Activated naive CD8-positive, alpha-beta T cell treated with anti-CD3 and anti-CD28 coated beads, Interleukin-2, amount 50 U/mL, for 16 hours (primary cell): ENCODE data around the gene TMEM127.
"Not testable (repeated sequence)": the region's sequence is repeated elsewhere in the genome, so short reads cannot be mapped to it uniquely, and the experiment has no call there.

Experiments used
- DNase-seq: peaks from one replicate; pipeline ENCODE4 v3.0.0-alpha.2; 2020; ENCODE audit warnings: low read depth, low spot score

Gene TMEM127, protein sequence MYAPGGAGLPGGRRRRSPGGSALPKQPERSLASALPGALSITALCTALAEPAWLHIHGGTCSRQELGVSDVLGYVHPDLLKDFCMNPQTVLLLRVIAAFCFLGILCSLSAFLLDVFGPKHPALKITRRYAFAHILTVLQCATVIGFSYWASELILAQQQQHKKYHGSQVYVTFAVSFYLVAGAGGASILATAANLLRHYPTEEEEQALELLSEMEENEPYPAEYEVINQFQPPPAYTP

DNA sequence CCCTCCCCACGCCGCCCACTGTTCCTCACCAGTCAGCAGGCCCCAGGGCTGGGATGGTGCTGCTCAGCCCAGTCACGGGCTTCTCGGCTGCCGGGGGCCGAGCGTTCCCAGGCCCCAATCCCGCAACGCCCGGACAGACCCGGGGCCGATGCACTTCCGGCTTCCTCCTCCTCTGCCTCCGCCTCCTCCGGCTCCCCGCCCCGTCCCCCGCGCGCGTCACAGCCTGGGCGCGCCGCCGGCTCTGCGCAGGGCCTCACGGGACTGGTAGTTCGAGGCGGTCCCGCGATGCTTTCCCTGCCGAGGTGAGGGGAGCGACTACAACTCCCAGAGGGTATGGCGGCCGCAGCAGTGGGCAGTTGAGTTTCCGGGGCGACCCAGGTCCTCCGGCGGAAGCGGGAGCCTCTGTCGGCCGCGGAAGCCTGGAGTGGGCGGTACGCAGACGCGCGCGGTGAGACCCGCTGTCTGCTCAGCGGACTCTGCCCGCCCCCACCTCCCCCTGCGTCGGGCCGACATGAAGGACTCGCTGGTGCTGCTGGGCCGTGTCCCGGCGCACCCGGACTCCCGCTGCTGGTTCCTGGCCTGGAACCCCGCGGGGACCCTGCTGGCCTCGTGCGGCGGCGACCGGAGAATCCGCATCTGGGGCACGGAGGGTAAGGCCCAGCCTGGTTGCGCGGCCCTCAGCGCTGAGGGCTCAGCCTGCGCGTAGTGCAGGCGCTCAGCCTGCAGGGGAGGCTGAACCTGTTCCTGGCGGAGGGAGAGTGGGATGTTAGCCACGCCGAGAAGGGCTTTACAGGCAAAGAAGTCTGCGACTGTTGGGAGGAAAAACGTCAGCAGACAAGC lies at the start of gene TMEM127, which contains the start of gene CIAO1:
TMEM127 (minus strand) TSS at position 158 of the 840 bp plus-strand sequence. CDS start 616 bp downstream, outside the sequence.
CIAO1 (plus strand) TSS at position 386 of the 840 bp plus-strand sequence; CDS start at position 512, 126 bp downstream.
- peak; percentile 96 for DNase-seq

DNA sequence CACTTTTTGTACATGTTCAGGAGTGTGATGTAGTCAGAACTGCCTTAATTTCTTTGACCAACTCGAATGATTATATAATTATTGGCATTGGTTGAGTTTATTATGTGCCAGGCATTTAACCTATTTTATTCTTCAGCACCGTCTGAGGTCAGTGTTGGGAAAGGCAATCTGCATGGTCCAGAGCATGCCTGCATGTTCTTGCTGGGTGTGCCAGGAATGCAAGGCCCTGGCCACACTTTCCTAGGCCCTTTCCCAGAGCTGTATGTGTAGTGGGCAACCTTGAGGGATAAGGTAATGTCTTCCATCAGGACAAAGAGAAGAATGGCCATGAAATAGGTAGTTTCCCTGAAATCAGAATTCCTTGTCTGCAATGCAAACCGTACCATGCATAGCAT lies 49.2 kb upstream of the TMEM127 start:
- DNase-seq: no peak

- DNase-seq: no peak
These were observed 42.5 kb upstream of the TMEM127 start for GRCh38 chr2:96308248-96308647.

DNA sequence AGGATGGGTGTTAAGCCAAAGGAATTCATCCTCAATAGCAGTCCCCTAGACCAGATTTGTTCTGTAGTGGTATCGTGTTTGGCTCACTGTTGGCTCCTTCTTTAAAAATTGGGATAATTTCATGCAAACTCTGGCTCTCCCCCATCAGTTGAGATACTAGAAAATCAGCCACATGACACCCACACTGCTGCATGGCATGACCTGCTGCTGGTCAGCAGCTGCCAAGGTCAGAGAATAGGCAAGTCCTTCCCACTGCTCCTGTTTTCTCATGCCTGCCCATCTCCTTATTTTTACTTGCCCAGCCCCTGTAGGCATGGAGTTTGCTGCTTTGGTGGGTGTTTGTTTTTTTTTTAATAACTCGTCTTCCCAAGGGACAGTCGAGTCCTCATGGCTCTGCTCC lies 40.6 kb upstream of the TMEM127 start:
- DNase-seq: no peak

DNA sequence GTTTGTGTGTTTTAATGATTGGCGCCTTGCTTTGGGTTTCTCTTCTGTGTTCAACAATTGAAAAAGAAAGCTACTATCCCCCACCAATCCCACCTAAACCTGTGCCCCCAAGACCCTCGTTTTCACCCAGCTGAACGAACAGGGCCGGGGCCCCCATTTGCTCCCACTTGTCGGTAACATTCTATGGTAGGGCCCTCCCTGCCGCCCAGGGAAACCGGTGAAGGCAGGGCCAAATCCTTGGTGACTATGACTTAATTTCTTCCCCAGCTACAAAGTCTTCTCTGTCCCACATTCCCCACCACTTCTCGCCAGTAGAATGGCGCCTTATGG lies 40.1 kb upstream of the TMEM127 start:
- DNase-seq: no peak

- peak; percentile 81 for DNase-seq
These were observed 39.5 kb upstream of the TMEM127 start, which contains the start of gene SNRNP200 for GRCh38 chr2:96305091-96305978. Gene SNRNP200, minus strand, starts transcription at chr2:96305546. Its CDS starts 109 bp downstream, at chr2:96305437.

- no peak for DNase-seq
These were observed 38.8 kb upstream of the TMEM127 start for GRCh38 chr2:96304606-96305005.

GRCh38 chr2:96301865-96302264 lies 36.1 kb upstream of the TMEM127 start:
- DNase-seq: no peak

DNA sequence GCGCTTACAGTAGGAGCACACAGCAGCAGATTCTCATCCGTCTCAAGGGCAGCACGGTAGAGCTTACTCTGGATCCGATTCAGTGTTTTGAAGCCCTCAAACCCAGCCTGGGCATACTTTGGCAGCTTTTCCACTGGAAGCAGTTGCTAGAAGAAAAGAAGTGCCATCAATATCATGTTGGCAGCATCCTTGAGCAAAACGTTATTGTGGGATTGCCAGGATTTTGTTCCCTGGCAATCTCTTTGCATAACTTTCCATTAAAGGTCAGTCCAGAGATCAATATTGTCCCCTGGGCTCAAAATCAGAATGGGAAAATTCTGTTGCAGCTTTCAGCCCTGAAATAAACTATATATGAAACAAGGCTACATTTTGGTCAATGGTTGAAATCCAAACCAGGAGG lies 31.1 kb upstream of the TMEM127 start:
- no peak for DNase-seq

DNA sequence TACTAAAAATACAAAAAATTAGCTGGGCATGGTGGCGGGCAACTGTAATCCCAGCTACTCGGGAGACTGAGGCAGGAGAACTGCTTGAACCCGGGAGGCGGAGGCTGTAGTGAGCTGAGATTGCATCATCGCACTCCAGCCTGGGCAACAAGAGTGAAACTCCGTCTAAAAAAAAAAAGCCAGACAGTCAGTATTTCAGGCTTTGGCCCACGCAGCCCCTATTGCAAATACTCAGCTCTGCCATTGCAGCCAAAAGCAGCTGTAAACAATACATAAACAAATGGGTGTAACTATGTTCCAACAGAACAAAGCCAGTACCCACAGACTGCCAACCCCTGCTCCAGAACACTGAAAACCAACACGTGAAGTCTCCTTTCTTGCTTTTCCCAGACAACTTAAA lies 28.5 kb upstream of the TMEM127 start:
- not testable (repeated sequence) for DNase-seq

GRCh38 chr2:96291751-96292150 lies 26.0 kb upstream of the TMEM127 start:
- DNase-seq: no peak

DNA sequence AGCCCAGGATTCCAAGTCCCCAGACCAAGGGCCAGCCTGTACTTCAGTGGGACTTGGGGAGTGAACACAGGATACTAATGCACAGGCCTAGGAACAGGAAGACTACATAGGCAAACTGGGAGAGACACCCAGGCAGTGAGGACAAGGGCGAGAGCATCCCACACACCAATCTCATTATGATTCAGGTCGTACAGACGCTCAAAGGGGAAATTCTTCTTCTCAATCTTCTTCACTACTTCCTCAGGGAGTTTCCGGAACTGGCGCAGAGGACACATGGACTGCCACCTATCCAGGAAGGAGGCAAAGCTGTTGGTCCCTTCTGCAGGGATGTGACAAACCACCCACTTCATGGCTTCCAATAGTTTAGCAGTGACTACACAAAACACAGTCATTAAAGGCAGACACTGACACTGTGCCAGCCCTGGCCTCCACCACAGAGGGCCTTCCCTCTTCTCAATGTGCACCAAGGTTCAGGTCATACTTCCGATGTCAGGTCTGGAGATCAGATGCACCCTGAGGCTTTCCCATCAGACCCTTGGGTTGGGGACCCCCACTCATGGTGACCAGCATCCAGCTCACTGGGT lies 21.6 kb upstream of the TMEM127 start:
- no peak for DNase-seq

- no peak for DNase-seq
These were observed 11.1 kb upstream of the TMEM127 start for GRCh38 chr2:96276787-96277499.

DNA sequence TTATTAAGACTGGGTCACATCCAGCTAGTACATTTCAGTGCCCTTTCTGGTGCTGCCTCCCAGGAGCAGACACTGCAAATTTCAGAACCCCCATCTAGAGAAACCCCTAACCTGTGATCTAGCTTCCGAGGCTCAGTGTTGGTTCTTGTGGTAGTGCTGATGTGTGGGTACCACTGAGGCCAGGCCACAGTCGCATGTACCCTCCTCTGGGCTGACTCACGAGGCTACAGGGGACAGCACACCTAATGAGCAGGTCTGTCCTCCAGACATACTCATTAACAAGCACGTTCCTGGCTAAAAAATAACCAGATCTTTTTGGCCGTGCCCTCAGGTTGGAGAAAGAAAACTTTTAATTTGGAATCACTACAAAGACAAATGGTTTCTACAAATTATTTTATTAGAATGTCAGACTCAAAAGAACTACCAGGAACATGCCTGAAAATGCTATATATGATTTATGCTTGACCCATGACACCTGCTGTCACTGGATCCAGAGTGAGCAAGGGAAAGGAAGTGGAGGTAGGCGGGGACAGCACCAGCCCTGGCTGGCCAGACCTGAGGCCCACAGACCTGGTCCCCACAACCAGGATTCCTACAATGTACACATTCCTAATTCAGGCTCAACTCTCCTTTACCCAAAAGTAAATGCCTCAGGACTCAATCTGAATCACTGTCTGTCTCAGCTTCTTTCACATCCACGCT lies 8.7 kb upstream of the TMEM127 start:
- DNase-seq: no peak

DNA sequence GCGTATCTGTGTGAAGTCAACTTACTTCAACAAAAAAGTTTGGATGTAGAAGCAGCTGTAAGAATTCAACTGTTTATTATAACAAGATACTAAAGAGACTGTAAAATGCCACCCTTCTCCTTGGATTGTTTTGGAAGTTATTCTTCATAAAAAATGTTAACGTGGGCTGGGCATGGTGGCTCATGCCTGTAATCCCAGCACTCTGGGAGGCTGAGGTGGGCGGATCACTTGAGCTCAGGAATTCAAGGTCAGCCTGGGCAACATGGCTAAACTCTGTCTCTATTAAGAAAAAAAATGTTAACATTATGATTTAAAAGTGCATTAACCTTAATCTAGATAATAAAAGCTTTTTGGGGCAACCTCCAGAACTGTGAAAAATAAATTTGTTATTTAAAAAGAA lies 8.0 kb upstream of the TMEM127 start:
- no peak for DNase-seq

- no peak for DNase-seq
These were observed 6.2 kb upstream of the TMEM127 start for GRCh38 chr2:96271995-96272394.

DNA sequence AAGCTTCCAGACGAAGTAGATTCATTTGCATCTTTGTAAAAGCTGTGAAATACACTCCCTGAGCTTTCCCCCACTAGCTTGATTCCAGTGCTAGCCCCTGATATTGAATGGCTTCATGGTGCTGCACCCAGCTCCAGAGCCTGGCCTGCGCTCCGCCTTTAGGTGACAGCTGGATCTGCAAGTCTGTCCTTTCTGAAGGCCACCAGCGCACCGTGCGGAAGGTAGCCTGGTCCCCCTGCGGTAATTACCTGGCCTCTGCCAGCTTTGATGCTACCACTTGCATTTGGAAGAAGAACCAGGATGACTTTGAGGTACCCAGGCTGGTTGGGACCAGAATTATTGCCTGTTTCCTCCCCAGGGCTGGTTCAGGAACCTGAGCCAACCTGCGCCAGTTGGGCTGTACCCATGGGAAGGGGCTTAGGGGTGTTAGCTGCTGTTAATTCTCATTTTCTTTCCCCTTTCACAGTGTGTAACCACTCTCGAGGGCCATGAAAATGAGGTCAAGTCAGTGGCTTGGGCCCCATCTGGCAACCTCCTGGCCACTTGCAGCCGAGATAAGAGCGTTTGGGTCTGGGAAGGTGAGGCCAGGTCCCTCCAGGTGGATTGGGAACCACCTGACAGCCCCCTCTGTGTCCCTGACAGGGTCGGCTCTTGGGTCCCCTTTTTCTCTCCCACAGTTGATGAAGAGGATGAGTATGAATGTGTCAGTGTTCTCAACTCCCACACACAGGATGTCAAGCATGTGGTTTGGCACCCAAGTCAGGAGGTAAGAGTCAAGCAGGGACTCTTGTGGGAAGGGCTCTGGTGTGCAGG lies 1.6 kb upstream of the TMEM127 start:
- DNase-seq: no peak

DNA sequence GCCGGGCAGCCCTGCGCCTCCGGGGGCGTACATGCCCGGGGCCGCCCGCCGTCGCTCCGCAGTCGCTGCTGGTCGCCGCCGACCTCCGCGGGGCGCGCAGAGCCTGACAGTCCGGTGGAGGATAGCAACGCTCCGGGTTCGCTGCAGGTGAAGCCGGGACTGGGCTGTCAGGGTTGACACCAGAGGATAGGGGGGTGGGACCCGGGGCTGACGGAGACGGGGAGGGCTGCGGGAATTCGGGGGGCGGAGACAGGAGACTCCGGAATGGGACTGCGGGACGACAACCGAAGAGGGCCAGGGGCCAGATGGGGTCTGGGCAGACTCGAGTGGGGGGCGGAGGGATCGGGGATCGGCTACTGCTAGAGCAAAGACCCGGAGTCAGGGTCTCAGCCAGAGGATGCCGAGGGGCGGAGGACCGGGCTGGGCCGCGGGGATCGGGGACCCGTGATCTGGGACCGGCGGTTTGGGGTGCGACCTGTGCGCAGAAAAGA lies 403 bp downstream of the TMEM127 start:
- no peak for DNase-seq

DNA sequence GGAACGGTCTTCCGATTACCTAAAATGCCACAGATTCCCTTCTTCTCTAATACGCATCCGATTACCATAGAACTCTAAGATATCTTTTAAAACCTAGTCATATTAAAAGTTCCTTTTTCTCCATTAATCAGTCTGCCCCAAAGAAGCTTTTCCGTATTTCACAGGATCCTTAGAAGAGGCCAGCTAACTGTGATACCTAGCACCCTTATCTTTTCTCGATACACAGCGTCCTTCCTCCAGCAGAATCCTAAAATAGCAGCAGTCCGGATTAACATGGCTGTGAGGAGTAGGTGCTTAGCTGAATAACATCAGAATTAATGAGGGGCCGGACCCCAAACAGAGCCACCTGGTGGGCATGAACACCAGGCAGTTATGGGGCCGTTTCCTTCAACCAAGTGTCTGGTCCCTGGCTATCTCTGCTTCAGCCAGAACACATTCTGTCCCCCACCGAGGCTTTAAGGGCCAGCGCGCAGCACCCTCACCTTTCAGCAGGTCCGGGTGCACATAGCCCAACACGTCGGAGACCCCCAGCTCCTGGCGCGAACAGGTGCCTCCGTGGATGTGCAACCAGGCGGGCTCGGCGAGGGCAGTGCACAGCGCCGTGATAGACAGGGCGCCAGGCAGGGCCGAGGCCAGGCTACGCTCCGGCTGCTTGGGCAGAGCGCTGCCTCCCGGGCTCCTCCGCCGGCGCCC lies 995 bp downstream of the TMEM127 start:
- no peak for DNase-seq
